HG02642 (cell line): ENCODE data around the gene EPS8L1.
"Not testable (repeated sequence)": the region's sequence is repeated elsewhere in the genome, so short reads cannot be mapped to it uniquely, and the experiment has no call there.

Experiments
- ATAC-seq: cut with Tn5 transposase; IDR thresholded peaks from one replicate; pipeline ENCODE4 v1.9.1; 2021; ENCODE audit warnings: mild to moderate bottlenecking; ENCODE audit not compliant: unreplicated experiment, poor library complexity

The EPS8L1 gene

GRCh38 chr19:55092423-55093318, 17.0 kb downstream of the EPS8L1 start:
- ATAC-seq: no peak

GRCh38 chr19:55094456-55095259, 19.0 kb downstream of the EPS8L1 start:
- ATAC-seq: no peak

DNA sequence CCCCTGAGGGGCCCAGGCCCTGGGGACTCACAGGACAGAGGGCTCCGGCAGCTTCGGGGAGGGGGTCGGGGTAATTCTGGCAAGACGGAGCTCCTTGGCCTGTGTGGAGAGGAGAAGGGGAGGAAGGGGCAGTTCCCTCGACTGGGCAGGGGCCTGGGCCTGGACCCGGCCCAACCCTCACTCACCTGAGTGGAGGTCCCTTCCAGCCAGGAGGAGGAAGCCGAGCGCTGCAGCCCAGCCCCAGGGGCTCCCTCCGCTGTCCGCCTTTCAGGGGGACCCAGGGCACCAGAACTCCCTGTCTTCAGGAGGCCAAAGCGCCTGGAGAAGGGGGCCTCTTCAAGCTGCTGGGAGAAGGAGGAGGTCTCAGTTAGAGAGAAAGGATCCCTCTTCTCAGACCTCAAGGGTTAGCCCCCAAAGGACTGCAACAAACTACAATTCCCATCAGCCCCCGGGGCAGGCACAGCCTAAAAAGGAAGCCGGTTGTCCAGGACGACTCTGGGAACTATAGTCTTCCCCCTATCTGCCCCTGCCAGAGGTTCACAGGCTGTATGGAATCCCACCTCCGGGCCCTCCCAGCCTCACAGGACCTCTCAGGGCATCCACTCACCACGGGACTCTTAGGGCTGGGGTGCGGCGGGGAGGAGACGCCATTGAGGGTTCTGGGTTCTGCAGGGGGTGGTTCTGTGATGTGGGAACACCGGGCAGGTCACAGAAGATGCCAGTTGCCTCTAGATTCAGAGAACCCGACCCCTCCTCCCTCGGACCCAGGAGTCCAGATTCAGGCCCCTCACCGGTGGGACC, 19.8 kb downstream of the EPS8L1 start:
- ATAC-seq: no peak

DNA sequence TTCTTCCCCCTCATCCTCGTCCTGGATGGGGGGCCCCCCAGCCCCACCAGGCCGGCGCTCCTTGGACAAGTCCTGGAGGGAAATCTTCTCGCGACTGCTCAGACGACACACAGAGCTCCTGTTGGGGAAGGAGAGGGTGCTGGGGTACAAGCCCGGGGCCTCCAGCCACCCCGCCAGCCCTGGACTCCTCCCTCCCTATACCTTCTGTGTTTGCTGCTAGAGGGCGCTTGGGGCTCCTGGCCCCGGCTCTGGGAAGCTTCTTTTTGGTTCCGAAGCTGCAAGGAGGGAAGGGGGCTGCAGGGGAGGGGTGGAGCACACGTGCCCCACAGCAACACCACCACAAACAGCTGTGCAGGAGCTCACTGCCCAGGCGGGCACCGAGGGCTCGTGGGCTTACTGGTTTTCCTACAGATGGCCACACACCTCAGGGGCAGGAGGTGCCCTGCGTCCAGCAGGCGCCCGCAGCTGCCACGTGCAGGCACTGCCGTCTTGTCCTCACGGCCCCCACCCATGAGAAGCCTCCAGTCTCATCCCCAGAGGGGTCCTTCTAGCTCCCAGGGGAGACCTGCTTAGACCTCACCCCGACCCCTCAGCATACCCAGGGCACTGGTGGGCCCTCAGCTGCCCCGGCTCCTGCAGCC, 20.5 kb downstream of the EPS8L1 start:
- no peak for ATAC-seq

DNA sequence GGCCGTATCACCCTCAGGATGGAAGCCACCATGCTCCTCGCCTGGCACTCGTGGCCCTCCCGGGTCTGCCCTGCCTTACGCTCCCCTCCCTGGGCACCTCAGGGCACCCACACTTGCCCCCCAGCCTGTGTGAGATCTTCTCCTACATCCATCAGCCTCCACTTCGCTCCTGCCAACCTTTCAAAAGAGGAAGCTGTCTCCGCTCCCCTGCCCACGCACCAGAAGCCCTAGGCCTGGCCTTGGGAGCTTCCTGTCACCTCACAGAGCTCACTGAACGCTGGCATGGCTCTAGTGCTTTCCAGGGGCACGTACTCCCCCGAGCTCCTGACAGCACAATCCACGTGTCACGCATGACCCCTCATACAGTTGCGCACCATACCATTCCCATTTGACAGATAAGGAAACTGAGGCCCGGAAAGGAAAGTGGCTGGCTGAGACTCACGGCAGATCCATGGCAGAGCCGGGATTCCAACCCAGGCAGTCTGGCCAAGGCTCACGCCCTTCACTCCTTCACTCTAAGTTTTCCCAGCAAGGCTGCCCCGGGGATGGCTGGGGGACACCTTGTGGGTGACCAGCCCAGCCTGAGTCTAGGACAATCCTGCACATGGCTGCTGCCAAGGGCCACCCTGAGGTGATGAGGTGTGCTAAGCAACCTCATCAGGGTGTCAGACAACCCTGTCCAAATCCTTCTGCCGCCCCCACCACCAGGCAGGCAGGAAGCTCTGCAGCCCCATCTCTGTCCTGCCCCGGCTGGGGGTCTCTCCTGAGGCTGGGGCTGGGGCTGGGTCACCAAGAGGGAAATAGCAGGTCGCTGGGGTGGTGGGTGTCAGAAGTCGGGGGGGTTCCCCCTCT, 22.4 kb downstream of the EPS8L1 start:
- ATAC-seq: no peak

GRCh38 chr19:55098716-55099556, 23.3 kb downstream of the EPS8L1 start:
- no peak for ATAC-seq

- ATAC-seq: no peak
These were observed 24.2 kb downstream of the EPS8L1 start for GRCh38 chr19:55099557-55100506.

DNA sequence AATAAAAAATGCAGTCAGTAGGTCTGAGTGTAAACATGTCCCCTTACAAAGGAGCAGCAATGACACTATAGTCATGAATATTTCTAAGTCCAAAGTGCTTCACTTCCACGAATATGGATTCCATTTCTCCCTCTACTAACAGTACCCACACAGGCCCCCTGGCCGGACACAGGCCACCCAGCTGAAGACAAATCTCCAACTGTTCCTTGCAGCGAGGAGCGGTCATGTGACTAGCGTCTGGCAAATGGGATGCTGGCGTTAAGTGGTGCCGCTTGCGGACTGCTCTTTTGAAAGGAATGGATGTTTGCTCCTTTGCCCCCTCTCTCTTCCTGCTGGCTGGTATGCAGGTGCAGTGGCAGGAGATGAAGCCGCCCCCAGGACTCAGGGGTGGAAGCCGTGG, 25.6 kb downstream of the EPS8L1 start:
- ATAC-seq: no peak

GRCh38 chr19:55103190-55103589, 27.5 kb downstream of the EPS8L1 start:
- no peak for ATAC-seq

- no peak for ATAC-seq
These were observed 29.6 kb downstream of the EPS8L1 start for GRCh38 chr19:55105237-55105636.

DNA sequence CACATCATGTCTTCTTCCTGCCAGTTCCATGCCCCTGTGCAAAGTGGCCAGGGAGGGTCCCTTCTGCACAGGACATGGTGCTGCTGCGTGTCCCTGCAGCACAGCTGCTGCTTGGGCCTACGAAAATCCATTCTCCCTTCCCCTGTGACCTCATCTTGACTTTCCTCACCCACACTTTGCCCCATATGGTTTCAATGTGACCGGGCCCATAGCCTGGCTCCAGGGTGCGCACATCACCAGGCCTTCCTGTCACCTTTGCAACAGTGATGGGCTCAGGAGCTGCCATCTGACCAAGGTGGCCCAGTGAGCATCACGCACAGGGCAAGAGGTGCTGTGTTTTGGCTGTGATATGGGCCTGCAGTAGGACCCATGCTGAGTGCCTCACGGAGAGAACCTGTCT, 30.9 kb downstream of the EPS8L1 start:
- no peak for ATAC-seq

DNA sequence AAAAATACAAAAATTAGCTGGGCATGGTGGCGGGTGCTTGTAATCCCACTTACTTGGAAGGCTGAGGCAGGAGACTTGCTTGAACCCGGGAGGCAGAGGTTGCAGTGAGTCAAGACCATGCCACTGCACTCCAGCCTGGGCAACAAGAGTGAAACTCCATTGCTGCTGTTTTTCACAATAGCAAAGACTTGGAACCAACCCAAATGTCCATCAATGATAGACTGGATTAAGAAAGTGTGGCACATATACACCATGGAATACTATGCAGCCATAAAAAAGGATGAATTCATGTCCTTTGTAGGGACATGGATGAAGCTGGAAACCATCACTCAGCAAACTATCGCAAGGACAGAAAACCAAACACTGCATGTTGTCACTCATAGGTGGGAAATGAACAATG, 31.6 kb downstream of the EPS8L1 start:
- not testable (repeated sequence) for ATAC-seq

DNA sequence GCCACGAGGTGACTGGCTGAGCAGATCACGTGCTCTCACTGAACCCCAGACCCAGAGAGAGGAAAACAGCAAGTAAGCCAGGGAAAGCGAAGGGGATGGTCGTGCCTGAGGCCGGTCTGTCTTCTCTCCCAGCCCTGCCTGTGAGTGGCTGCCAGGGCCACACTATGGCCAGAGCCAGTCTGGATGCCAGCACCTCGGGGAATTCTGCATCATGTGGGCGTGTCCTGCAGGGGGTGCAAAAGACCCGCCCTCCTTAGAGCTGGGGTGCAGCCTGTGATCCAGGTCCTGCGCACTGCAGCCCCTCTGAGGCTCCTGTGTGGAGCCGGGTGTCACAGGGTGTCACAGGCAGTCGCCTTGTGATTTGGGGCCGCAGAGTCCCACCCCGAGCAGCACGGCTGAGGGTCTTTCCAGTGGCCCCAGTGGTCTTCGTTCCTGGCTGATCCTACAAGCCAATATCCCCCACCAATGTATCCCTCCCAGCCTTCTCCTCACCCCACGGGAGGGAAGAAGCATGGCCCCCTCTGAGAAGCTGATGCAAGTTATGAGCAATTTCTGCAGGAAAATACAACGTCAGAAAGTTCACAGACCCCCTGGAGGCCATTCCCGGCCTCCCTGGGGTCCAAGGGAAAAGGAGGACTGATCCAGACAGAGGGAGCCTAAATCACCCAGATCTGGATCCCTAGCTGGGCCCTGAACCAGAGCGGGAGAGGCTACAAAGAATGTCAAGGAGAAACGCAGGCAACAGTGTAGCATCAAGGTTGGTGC, 34.0 kb downstream of the EPS8L1 start:
- no peak for ATAC-seq

DNA sequence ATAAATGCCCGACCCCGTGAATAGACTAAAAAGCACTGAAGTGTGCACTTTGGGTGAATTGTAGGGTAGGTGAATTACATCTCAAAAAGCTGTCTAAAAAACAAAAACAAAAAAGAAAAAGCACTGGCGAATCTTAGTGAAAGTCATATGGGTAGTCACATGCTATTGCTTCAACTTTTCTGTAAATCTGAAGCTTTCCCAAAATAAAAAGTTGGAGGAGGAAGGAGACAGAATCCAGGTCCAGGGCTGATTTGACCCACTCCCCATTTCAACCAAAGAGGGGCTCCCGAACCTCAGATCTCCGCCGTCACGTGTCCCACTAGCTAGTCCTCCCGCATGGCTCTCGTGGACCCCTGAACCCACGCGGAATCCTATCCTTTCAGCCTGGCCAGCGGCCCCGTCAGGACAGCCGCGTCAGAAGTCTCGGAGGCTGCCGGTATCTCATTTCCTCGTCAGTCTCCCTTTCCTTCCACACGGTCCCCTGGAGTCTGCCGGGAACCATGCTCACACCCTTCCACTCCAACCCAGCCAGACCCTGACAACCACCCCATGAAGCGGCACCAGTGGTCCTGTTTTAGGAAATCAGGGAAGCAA, 35.7 kb downstream of the EPS8L1 start:
- no peak for ATAC-seq

GRCh38 chr19:55112246-55112776, 36.6 kb downstream of the EPS8L1 start:
- no peak for ATAC-seq
